PC-9 (cell line): Measurements from ENCODE around the gene JUNB. TPM values are rescaled to one million over a fixed set of nuclear protein-coding genes. Genes with fewer than 3 reads are reported as not detected.

Experiments
- BruUV-seq: library from RNA; stranded (reverse); fragments of 400-500 nt; replicated peaks from 2 replicates; lab custom pipeline; 2021; lab: Mats Ljungman, UMichigan
- CTCF ChIA-PET: fragments of 300-600 bp; sonication (Branson Sonifier 250); formaldehyde crosslinking; loops from one replicate; lab custom pipeline; 2022; ENCODE audit warnings: antibody characterized with exemption; lab: Charles Lee
- POLR2A ChIA-PET: fragments of 300-600 bp; sonication (Branson Sonifier 250); formaldehyde crosslinking; loops from one replicate; lab custom pipeline; 2022; ENCODE audit warnings: antibody characterized with exemption; ENCODE audit not compliant: unreplicated experiment; lab: Charles Lee
- DNase-seq, 2 experiments: peaks; one replicate each; pipeline versions ENCODE4 v3.0.0 to v3.0.0-alpha.2; 2015 to 2022; ENCODE audit warnings: mixed read lengths in 1 of 2
- H2AFZ ChIP-seq: fragments of 200-600 bp; sonication (generic); 2 replicates; pipeline ENCODE4 v1.8.1; 2017; ENCODE audit warnings: antibody characterized with exemption
- H3F3A ChIP-seq: fragments of 200-600 bp; sonication (generic); 2 replicates; pipeline ENCODE4 v1.8.1; 2017; ENCODE audit warnings: antibody characterized with exemption, mild to moderate bottlenecking, low read depth; ENCODE audit not compliant: insufficient read depth
- H3K27ac ChIP-seq: fragments of 200-600 bp; sonication (generic); 2 replicates; pipeline ENCODE4 v1.6.1; 2016; ENCODE audit warnings: mixed run types
- H3K27me3 ChIP-seq: fragments of 200-600 bp; sonication (generic); 2 replicates; pipeline ENCODE4 v1.6.1; 2016; ENCODE audit warnings: low read depth, mixed run types; ENCODE audit not compliant: insufficient read depth
- H3K36me3 ChIP-seq: fragments of 200-600 bp; sonication (generic); 2 replicates; pipeline ENCODE4 v1.6.1; 2016; ENCODE audit warnings: low read depth, mixed run types
- H3K4me1 ChIP-seq: fragments of 200-600 bp; sonication (generic); replicated peaks from 2 replicates; pipeline ENCODE4 v1.6.1; 2016; ENCODE audit warnings: mixed run types; ENCODE audit not compliant: insufficient read depth
- H3K4me2 ChIP-seq: fragments of 200-600 bp; sonication (generic); 2 replicates; pipeline ENCODE4 v1.6.1; 2017; ENCODE audit warnings: mixed run types
- H3K4me3 ChIP-seq: fragments of 200-600 bp; sonication (generic); 2 replicates; pipeline ENCODE4 v1.6.1; 2016; ENCODE audit warnings: mixed run types
- H3K79me2 ChIP-seq: fragments of 200-600 bp; sonication (generic); 2 replicates; pipeline ENCODE4 v1.6.1; 2017; ENCODE audit warnings: low read depth, mixed run types
- H3K9me2 ChIP-seq: fragments of 200-600 bp; sonication (generic); 2 replicates; pipeline ENCODE4 v1.8.1; 2017; ENCODE audit warnings: mild to moderate bottlenecking; ENCODE audit not compliant: insufficient read depth
- H3K9me3 ChIP-seq: fragments of 200-600 bp; sonication (generic); 2 replicates; pipeline ENCODE4 v1.8.1; 2016; ENCODE audit warnings: low read depth; ENCODE audit not compliant: insufficient read depth
- H4K20me1 ChIP-seq: fragments of 200-600 bp; sonication (generic); 2 replicates; pipeline ENCODE4 v1.8.1; 2017; ENCODE audit not compliant: insufficient read depth
- EZH2 ChIP-seq: fragments of 200-600 bp; sonication (generic); IDR thresholded peaks from 2 replicates; pipeline ENCODE4 v1.8.0; 2017; ENCODE audit warnings: antibody characterized with exemption, low read depth
- intact Hi-C: fragments of 100-400 bp; cut with micrococcal nuclease; formaldehyde crosslinking; loops from one replicate; pipeline ENCODE4 v1.10.0; 2022; ENCODE audit not compliant: unreplicated experiment
- total RNA-seq: library from RNA; stranded (reverse); gene quantifications from 2 replicates; pipeline ENCODE4 v1.2.3, GENCODE V29; 2021
- TF ChIP-seq, protein P1 (sequence below): fragments of 200-600 bp; sonication (generic); conservative IDR thresholded peaks from 2 replicates; pipeline ENCODE4 v1.6.1; 2017; ENCODE audit warnings: mixed run types, antibody characterized with exemption, mild to moderate bottlenecking, moderate library complexity

JUNB gene
- total RNA-seq, 1 experiment from 2014 or later = 70.7 TPM

DNA sequence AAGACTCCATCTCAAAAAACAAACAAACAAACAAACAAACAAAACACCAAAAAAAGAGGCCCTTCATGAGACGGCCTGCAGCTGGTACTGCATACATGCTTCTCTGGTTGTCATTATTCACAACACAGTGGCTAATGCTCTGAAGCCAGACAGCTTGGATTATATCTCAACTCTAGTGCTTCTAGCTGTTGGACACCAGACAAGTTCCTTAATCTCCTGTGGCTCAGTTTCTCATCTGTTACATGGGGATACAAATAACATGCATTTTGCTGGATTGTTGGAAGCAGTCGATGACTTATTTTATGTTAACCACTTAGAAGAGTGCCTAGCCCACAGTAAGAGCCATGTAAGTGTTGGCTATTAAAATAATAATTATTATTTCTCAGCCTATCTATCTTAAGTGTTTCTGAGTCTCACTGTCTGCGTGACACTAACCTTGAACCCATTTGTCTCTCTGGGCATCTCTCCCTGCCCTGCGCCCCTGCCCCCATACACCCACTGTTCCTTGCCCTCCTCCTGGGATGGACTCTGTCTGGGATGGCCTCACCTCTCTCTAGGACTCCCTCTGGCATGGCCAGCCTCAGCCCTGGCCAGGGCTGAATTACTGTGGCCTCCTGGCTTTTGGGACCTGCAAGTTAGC, 3.1 kb upstream of the JUNB start:
- peak overlapping the region; percentile 73 for H3K4me3 ChIP-seq
- peaks cover 46% of the 10 kb centered on the region for H3K79me2 ChIP-seq
- intact Hi-C loops = loop anchor here (5.0 to 10.0 kb wide), 2 partner anchors 374 to 1057 kb away; no protein-coding TSS in a partner anchor
- POLR2A ChIA-PET = interaction anchor here (0.6 to 1.8 kb wide), 3 partner anchors 9 to 51 kb away, joined by 4 to 18 read pairs (median 11); no protein-coding TSS in a partner anchor
- no peaks in the 10 kb centered on the region; the same call in 1 of the 2 replicates for H3K36me3 ChIP-seq
- no peaks in the 10 kb centered on the region for H3K9me2 ChIP-seq
- no peaks in the 10 kb centered on the region for H3K27me3 ChIP-seq
- H3K9me3 ChIP-seq = no peaks in the 10 kb centered on the region
- H2AFZ ChIP-seq = no peak overlapping the region
- H3K27ac ChIP-seq = peak overlapping the region; percentile 86
- DNase-seq = peak in 1 of 2 experiments; percentile 19
- CTCF ChIA-PET = interaction anchor here (1.0 kb wide), 1 partner anchor 28 kb away, joined by 3 read pairs; no protein-coding TSS in a partner anchor
- H3F3A ChIP-seq = peaks cover 81% of the 10 kb centered on the region
- peaks cover 68% of the 10 kb centered on the region for H3K4me1 ChIP-seq
- peak overlapping the region; percentile 91 for H3K4me2 ChIP-seq
- BruUV-seq = no TSS peak
- peaks cover 17% of the 10 kb centered on the region for H4K20me1 ChIP-seq
- TF ChIP-seq, protein P1, sequence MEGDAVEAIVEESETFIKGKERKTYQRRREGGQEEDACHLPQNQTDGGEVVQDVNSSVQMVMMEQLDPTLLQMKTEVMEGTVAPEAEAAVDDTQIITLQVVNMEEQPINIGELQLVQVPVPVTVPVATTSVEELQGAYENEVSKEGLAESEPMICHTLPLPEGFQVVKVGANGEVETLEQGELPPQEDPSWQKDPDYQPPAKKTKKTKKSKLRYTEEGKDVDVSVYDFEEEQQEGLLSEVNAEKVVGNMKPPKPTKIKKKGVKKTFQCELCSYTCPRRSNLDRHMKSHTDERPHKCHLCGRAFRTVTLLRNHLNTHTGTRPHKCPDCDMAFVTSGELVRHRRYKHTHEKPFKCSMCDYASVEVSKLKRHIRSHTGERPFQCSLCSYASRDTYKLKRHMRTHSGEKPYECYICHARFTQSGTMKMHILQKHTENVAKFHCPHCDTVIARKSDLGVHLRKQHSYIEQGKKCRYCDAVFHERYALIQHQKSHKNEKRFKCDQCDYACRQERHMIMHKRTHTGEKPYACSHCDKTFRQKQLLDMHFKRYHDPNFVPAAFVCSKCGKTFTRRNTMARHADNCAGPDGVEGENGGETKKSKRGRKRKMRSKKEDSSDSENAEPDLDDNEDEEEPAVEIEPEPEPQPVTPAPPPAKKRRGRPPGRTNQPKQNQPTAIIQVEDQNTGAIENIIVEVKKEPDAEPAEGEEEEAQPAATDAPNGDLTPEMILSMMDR = no peak
- no peak for TF ChIP-seq EZH2

DNA sequence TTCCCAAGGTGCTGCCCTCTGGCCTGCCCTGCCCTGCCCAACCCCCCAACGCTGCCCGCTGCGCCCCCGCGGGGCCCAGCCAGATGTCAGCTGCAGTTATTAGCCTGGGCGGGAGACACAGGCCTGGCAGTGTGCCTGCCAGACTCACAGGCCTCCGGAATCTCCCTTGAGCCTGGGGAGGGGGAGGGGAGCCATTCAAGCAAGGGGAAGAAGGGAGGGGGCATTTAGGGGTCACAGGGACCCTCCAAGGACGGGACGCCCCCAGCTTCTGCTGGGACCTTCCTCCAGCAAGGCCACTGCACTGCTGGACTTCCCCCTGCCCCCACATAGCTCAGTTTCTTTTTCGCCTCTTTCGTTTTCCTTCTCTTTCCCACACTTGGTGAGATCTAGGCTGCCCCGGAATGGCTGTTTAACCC, 2.6 kb upstream of the JUNB start:
- Histone ChIP-seq H3K36me3 (no peaks in the 10 kb centered on the region; the same call in 1 of the 2 replicates), H3F3A (peaks cover 78% of the 10 kb centered on the region), H3K4me1 (peaks cover 63% of the 10 kb centered on the region), H4K20me1 (peaks cover 18% of the 10 kb centered on the region), H3K4me3 (peak overlapping the region; percentile 73), H3K9me2 (no peaks in the 10 kb centered on the region), H3K4me2 (peak overlapping the region; percentile 91), H3K79me2 (peaks cover 49% of the 10 kb centered on the region), H2AFZ (no peak overlapping the region), H3K27ac (peak overlapping the region; percentile 86), H3K9me3 (no peaks in the 10 kb centered on the region), H3K27me3 (no peaks in the 10 kb centered on the region)
- ChIA-PET CTCF (interaction anchor here (0.6 to 1.0 kb wide), 3 partner anchors 23 to 33 kb away, joined by 3 to 8 read pairs (median 3); no protein-coding TSS in a partner anchor), POLR2A (interaction anchor here (0.5 to 1.8 kb wide), 7 partner anchors 10 to 178 kb away, joined by 3 to 18 read pairs (median 4); partner anchors contain the start of genes RNASEH2A, ZNF490 and ZNF791)
- DNase-seq = peak; percentile 50 to 80
- TF ChIP-seq, protein P1 = 0 out of 2 replicates have a peak, but pooled peaks have one; percentile 4
- TF ChIP-seq EZH2 = no peak
- intact Hi-C loops = loop anchor here (5.0 to 10.0 kb wide), 2 partner anchors 374 to 1056 kb away; no protein-coding TSS in a partner anchor
- TSS peak; percentile 31 for BruUV-seq

DNA sequence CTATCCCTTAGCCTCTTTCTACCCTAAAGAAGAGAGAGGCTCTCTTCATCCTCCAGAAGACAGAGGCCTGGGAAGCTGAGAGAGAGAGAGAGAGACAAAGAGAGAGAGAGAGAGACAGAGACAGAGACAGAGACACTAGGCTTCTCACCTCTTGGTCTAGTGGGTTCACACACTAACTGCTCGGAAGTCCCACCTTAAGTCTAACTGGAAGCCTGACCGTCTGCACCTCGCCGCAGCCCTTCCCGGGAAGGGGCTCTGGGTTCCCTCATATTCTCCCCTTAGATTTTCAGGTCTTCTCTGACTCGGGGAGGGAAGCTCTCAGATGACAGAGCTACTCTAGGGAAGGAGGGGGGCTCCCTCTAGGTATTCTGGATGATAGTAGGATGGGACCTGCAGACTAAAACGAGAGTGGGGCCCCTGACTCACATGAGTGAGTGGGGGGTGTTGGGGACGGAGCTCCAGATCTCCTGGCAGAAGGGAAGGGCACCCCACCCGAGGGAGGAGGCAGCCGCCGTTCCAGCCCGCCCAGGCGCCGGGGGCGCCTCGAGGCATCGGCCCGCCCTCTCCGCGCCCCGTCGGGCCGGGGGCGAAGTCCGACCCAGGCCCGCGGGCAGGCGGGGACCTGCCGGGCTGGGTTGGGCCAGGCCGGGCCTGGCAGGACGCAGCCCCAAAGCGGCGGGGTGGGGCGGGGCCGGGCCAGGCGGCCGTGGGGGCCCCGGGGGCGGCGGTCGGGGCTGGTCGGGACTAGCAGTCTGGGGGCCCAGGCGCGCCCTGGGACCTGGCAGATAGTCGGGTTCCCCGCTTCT, 2.0 kb upstream of the JUNB start:
- Histone ChIP-seq H3K4me3 (peak overlapping the region; percentile 73), H3K4me2 (peak overlapping the region; percentile 91), H3F3A (peaks cover 79% of the 10 kb centered on the region), H3K79me2 (peaks cover 52% of the 10 kb centered on the region), H3K27ac (peak overlapping the region; percentile 86), H3K4me1 (peaks cover 61% of the 10 kb centered on the region), H3K9me3 (no peaks in the 10 kb centered on the region), H4K20me1 (peaks cover 18% of the 10 kb centered on the region), H3K9me2 (no peaks in the 10 kb centered on the region), H3K36me3 (no peaks in the 10 kb centered on the region; the same call in 1 of the 2 replicates), H3K27me3 (no peaks in the 10 kb centered on the region), H2AFZ (0 out of 2 replicates have a peak overlapping the region, but pooled peaks have one; percentile 25)
- DNase-seq = peak in 1 of 2 experiments; percentile 42
- no TSS peak for BruUV-seq
- ChIA-PET CTCF (interaction anchor here (0.6 kb wide), 2 partner anchors 23 to 34 kb away, joined by 3 to 8 read pairs; no protein-coding TSS in a partner anchor), POLR2A (interaction anchor here (0.5 to 1.8 kb wide), 7 partner anchors 11 to 328 kb away, joined by 3 to 18 read pairs (median 4); partner anchors contain the start of genes RNASEH2A, ZNF490 and ZNF791)
- intact Hi-C loops = loop anchor here (5.0 to 10.0 kb wide), 2 partner anchors 373 to 1056 kb away; no protein-coding TSS in a partner anchor
- TF ChIP-seq, protein P1 = no peak; the same call in 1 of the 2 replicates
- TF ChIP-seq EZH2 = no peak
